ENCODE measurements around the gene USF3. TPM values are rescaled to one million over a fixed set of nuclear protein-coding genes. Genes with fewer than 3 reads are reported as not detected.

The USF3 gene
- total RNA-seq, 2 donors from 2014 or later, result 22.2 to 25.3 TPM

DNA sequence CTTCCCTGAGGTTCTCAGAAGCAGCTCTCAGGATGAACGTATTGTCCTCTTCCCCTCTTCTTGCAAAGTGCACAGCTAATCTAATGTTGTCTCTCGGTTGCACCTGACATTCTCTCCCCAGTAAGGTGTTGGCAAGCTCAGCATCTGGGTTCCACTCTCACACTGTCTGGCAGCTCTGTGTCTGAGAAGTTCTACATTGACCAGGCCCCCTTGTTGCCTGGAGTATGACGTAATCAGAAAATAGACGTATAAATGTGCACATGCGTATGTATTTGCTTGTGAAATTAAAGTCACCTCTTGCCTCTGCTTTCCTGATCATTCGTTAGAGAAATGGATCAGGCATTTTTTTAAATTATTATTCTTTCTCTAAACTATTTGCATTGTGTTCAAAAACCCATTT, 67.7 kb downstream of the USF3 start:
- Histone ChIP-seq H3K27me3 (replicated peaks; ENCODE audit: insufficient read depth) (no peaks in the 10 kb centered on the region), H3K9me3 (no peaks in the 10 kb centered on the region), H3K4me1 (replicated peaks) (no peaks in the 10 kb centered on the region), H3K27ac (no peak overlapping the region), H3K4me3 (no peak overlapping the region), H3K36me3 (no peaks in the 10 kb centered on the region)
- TF ChIP-seq POLR2AphosphoS5 (IDR thresholded peaks at IDR 0.05) (no peak), POLR2A (IDR thresholded peaks at IDR 0.05) (no peak)
- TF ChIP-seq, protein P1, sequence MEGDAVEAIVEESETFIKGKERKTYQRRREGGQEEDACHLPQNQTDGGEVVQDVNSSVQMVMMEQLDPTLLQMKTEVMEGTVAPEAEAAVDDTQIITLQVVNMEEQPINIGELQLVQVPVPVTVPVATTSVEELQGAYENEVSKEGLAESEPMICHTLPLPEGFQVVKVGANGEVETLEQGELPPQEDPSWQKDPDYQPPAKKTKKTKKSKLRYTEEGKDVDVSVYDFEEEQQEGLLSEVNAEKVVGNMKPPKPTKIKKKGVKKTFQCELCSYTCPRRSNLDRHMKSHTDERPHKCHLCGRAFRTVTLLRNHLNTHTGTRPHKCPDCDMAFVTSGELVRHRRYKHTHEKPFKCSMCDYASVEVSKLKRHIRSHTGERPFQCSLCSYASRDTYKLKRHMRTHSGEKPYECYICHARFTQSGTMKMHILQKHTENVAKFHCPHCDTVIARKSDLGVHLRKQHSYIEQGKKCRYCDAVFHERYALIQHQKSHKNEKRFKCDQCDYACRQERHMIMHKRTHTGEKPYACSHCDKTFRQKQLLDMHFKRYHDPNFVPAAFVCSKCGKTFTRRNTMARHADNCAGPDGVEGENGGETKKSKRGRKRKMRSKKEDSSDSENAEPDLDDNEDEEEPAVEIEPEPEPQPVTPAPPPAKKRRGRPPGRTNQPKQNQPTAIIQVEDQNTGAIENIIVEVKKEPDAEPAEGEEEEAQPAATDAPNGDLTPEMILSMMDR (IDR thresholded peaks at IDR 0.05), result no peak
- intact Hi-C loops (cut with DNase I), result loop anchor here (5.0 to 10.0 kb wide), 2 partner anchors 106 to 131 kb away; no protein-coding TSS in a partner anchor
- no peak for DNase-seq (ENCODE audit: low spot score)
- WGBS, result 92% methylated on average over 6 of the region's 6 CpGs

DNA sequence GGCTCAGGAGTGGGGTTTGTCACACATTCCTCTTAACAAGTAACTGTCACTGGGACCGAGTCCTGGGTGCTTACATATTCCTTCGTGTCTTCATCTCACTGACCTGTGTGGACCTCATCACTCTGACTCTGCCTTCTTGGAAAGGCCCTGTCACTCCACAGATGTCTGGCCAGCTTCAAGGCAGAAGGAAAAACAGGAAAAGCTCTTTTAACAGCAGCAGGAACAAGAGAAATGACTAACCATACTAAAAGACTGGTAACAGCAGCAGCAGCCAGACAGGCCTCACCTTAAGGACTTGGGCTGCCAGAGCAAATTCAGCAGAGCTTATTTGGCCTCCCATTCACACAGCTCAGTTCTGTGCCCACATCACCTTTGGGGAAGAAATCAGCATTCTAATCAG, 68.1 kb downstream of the USF3 start:
- no peak for TF ChIP-seq POLR2AphosphoS5 (IDR thresholded peaks at IDR 0.05)
- TF ChIP-seq, protein P1 (IDR thresholded peaks at IDR 0.05), result no peak
- TF ChIP-seq POLR2A (IDR thresholded peaks at IDR 0.05), result no peak
- DNase-seq (ENCODE audit: low spot score), result no peak
- Histone ChIP-seq H3K27me3 (replicated peaks; ENCODE audit: insufficient read depth) (no peaks in the 10 kb centered on the region), H3K36me3 (no peaks in the 10 kb centered on the region), H3K4me3 (no peak overlapping the region), H3K9me3 (no peaks in the 10 kb centered on the region), H3K4me1 (replicated peaks) (no peaks in the 10 kb centered on the region), H3K27ac (no peak overlapping the region)
- intact Hi-C loops (cut with DNase I), result loop anchor here (5.0 to 10.0 kb wide), 2 partner anchors 106 to 131 kb away; no protein-coding TSS in a partner anchor
- WGBS, result 97% methylated on average over 2 of the region's 2 CpGs

DNA sequence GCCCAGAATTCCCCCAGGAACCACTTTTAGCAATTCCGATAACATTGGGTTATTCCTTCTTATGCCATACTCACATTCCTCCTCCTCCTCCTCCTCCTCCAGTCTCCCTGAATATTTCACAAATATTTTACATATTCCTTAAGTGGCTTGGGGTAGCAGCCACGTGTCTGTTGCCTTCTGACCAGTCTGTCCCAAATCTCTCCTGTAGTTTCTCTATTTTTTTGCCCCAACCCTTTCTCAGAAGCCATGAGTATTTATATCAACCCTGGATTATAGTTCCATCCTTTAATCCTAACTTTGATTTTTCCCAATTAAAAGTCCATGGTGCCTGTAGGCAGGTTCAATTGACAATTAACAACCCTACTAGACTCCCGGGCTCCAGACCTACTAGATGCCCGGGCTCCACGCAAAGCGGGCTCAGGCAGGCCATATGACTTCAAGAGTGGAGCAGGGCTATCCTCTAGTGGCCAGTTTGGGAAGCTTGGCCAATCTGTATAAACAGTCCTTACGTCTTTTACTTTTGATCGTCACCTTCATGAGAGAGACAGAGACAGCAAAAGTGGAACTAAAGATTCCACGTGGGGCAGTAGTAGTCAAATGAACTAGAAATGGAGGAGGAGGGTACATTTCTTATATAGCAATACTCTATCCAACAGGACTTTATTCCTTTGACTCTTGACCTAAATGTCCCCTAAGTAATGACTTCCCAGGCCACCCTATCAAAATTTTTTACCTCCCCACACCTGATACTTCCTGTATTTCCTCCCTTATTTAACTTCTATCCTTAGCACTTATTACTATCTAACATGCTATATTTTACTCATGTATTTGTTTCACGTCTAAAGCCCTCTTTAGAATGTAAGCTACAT, 69.7 kb downstream of the USF3 start:
- Histone ChIP-seq H3K9me3 (no peaks in the 10 kb centered on the region), H3K36me3 (no peaks in the 10 kb centered on the region), H3K27me3 (replicated peaks; ENCODE audit: insufficient read depth) (no peaks in the 10 kb centered on the region), H3K4me3 (no peak overlapping the region), H3K27ac (no peak overlapping the region), H3K4me1 (replicated peaks) (no peaks in the 10 kb centered on the region)
- intact Hi-C loops (cut with DNase I), result loop anchor here (5.0 to 10.0 kb wide), 2 partner anchors 108 to 129 kb away; no protein-coding TSS in a partner anchor
- TF ChIP-seq POLR2A (IDR thresholded peaks at IDR 0.05), result no peak
- TF ChIP-seq, protein P1 (IDR thresholded peaks at IDR 0.05), result peak; percentile 25 to 79 (median 62)
- 23% methylated on average over 10 of the region's 10 CpGs for WGBS
- peak; percentile 34 for DNase-seq (ENCODE audit: low spot score)

DNA sequence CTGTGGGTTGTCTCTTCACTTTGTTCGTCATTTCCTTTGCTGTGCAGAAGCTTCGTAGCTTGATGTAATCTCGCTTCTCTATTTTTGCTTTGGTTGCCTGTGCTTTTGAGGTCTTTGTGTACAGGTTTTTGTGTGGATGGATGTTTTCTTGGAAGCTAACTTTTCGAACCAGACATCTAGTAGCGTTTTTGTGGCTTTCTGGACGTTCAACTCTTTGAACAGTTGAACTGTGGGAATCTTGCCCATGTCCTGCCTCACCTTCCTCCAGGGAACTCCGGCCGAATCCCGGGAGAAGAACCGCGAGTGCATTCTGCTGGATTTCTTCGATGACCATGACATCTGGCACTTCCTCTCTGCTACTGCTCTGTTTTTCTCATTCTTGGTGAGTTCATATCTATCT, 70.6 kb downstream of the USF3 start:
- 79% methylated on average over 12 of the region's 12 CpGs for WGBS
- intact Hi-C loops (cut with DNase I), result loop anchor here (5.0 to 10.0 kb wide), 2 partner anchors 109 to 129 kb away; no protein-coding TSS in a partner anchor

More for the DNA sequence above, 70.6 kb downstream of the USF3 start:
- no peaks in the 10 kb centered on the region for H3K36me3 ChIP-seq
- H3K9me3 ChIP-seq, result no peaks in the 10 kb centered on the region
- H3K27ac ChIP-seq, result no peak overlapping the region
- TF ChIP-seq POLR2AphosphoS5 (IDR thresholded peaks at IDR 0.05), result no peak
- no peak for TF ChIP-seq POLR2A (IDR thresholded peaks at IDR 0.05)
- TF ChIP-seq, protein P1 (IDR thresholded peaks at IDR 0.05), result no peak
- H3K4me1 ChIP-seq (replicated peaks), result no peaks in the 10 kb centered on the region
- no peak for DNase-seq (ENCODE audit: low spot score)
- no peak overlapping the region for H3K4me3 ChIP-seq
- no peaks in the 10 kb centered on the region for H3K27me3 ChIP-seq (replicated peaks; ENCODE audit: insufficient read depth)
